Naive B cell (primary cell): ENCODE data around the gene LRRC30. TPM values are rescaled to one million over a fixed set of nuclear protein-coding genes. Genes with fewer than 3 reads are reported as not detected.
A peak's percentile ranks its signal among the peaks of the same experiment; 100 is the strongest.

Experiments
- ATAC-seq, 2 donors: fragments of 150-1000 bp; cut with Tn5 transposase; 2 replicates each; pipeline ENCODE4 v1.10.0; 2021; ENCODE audit warnings: low read depth in 2 of 2, mild to moderate bottlenecking in 2 of 2, moderate library complexity in 2 of 2
- DNase-seq: peaks from one replicate; pipeline ENCODE4 v3.0.0; 2022
- H3K27ac Mint-ChIP-seq, 6 donors: one replicate each; pipeline ENCODE4 v1.8.0; 2020 to 2022; ENCODE audit warnings: mild to moderate bottlenecking in 6 of 6, mixed read lengths in 6 of 6, moderate library complexity in 5 of 6, inconsistent platforms in 2 of 6
- H3K27me3 Mint-ChIP-seq, 3 donors: one replicate each; pipeline ENCODE4 v1.8.0; 2021 to 2022; ENCODE audit warnings: mixed read lengths in 3 of 3, mild to moderate bottlenecking in 1 of 3
- H3K36me3 Mint-ChIP-seq, 2 donors: one replicate each; pipeline ENCODE4 v1.8.0; 2020 to 2022; ENCODE audit warnings: mixed read lengths in 2 of 2, inconsistent platforms in 1 of 2, mild to moderate bottlenecking in 1 of 2
- H3K4me1 Mint-ChIP-seq, 3 donors: one replicate each; pipeline ENCODE4 v1.8.0; 2020 to 2022; ENCODE audit warnings: mixed read lengths in 3 of 3, inconsistent platforms in 1 of 3, mild to moderate bottlenecking in 1 of 3, moderate library complexity in 1 of 3
- H3K4me3 Mint-ChIP-seq, 8 donors: one replicate each; pipeline ENCODE4 v1.8.0; 2020 to 2022; ENCODE audit warnings: mild to moderate bottlenecking in 8 of 8, mixed read lengths in 8 of 8, moderate library complexity in 8 of 8, inconsistent platforms in 2 of 8
- H3K9me3 Mint-ChIP-seq, 7 donors: one replicate each; pipeline ENCODE4 v1.8.0; 2020 to 2022; ENCODE audit warnings: mixed read lengths in 7 of 7, mild to moderate bottlenecking in 5 of 7, inconsistent platforms in 2 of 7, moderate library complexity in 1 of 7
- polyA plus RNA-seq, 6 donors: library from polyadenylated mRNA; unstranded; fragments of 300-500 nt; fragmentation: Illumina TruSeq; gene quantifications; one replicate each; pipeline ENCODE4 v1.2.3, GENCODE V29; 2021; ENCODE audit warnings: low read depth in 6 of 6

Gene LRRC30
- polyA plus RNA-seq, 6 donors from 2014 or later: not detected

- H3K9me3 Mint-ChIP-seq: peaks cover 0 to 3% (median 0%) of the 10 kb centered on the region in 7 donors
- ATAC-seq: no peak
- H3K27ac Mint-ChIP-seq: no peak overlapping the region
- no peak for DNase-seq
- no peaks in the 10 kb centered on the region for H3K4me1 Mint-ChIP-seq
- peaks cover 0 to 6% (median 0%) of the 10 kb centered on the region in 3 donors for H3K27me3 Mint-ChIP-seq
- no peak overlapping the region for H3K4me3 Mint-ChIP-seq
- no peaks in the 10 kb centered on the region for H3K36me3 Mint-ChIP-seq
Measured at GRCh38 chr18:7221424-7222155, 9.3 kb upstream of the LRRC30 start.

GRCh38 chr18:7224198-7224597, 6.7 kb upstream of the LRRC30 start:
- H3K9me3 Mint-ChIP-seq: peaks cover 0 to 3% (median 0%) of the 10 kb centered on the region in 7 donors
- peak overlapping the region in 1 of 6 donors; percentile 68 for H3K27ac Mint-ChIP-seq
- H3K27me3 Mint-ChIP-seq: peaks cover 0 to 11% (median 0%) of the 10 kb centered on the region in 3 donors

GRCh38 chr18:7232218-7232617, 1.3 kb downstream of the LRRC30 start:
- Mint-ChIP-seq H3K27ac (no peak overlapping the region), H3K27me3 (peaks cover 0 to 5% (median 0%) of the 10 kb centered on the region in 3 donors), H3K36me3 (no peaks in the 10 kb centered on the region), H3K4me1 (no peaks in the 10 kb centered on the region), H3K4me3 (no peak overlapping the region), H3K9me3 (no peaks in the 10 kb centered on the region)
- ATAC-seq (no peak), DNase-seq (no peak)

More at GRCh38 chr18:7224198-7224597, 6.7 kb upstream of the LRRC30 start:
- Mint-ChIP-seq H3K4me3 (no peak overlapping the region), H3K4me1 (no peaks in the 10 kb centered on the region), H3K36me3 (no peaks in the 10 kb centered on the region)
- DNase-seq (no peak), ATAC-seq (no peak)

GRCh38 chr18:7233134-7233810, 2.4 kb downstream of the LRRC30 start:
- Mint-ChIP-seq H3K9me3 (no peaks in the 10 kb centered on the region), H3K27ac (no peak overlapping the region), H3K27me3 (peaks cover 0 to under 1% (median 0%) of the 10 kb centered on the region in 3 donors), H3K4me1 (no peaks in the 10 kb centered on the region), H3K36me3 (no peaks in the 10 kb centered on the region), H3K4me3 (no peak overlapping the region)
- no peak for ATAC-seq
- no peak for DNase-seq

GRCh38 chr18:7234091-7234490, 3.2 kb downstream of the LRRC30 start:
- no peak for ATAC-seq
- H3K36me3 Mint-ChIP-seq: no peaks in the 10 kb centered on the region
- H3K4me3 Mint-ChIP-seq: no peak overlapping the region
- no peak for DNase-seq
- no peaks in the 10 kb centered on the region for H3K27me3 Mint-ChIP-seq
- no peaks in the 10 kb centered on the region for H3K9me3 Mint-ChIP-seq
- H3K27ac Mint-ChIP-seq: peak overlapping the region in 1 of 6 donors; percentile 38
- no peaks in the 10 kb centered on the region for H3K4me1 Mint-ChIP-seq

DNA sequence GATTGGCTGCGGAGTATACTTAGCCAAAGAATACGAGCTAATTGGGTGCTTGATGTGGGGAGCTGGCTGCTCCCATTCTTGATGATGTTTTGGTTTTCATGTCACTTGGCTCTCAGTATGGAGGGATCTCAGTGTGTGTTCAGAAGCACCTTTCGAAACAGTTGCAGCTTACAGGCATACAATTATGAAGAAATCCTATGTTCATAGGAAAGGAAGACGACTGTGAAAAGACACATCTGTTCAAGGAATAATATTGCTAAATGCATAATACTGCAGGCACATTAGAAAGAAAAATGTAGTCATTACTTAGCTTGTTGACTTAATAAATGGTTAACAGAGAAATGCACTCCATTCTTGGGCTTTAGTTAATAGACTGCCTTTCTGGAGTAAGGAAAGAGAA, 4.1 kb downstream of the LRRC30 start:
- no peak overlapping the region for H3K27ac Mint-ChIP-seq
- H3K4me1 Mint-ChIP-seq: no peaks in the 10 kb centered on the region
- no peaks in the 10 kb centered on the region for H3K27me3 Mint-ChIP-seq
- no peak overlapping the region for H3K4me3 Mint-ChIP-seq
- ATAC-seq (no peak), DNase-seq (no peak)
- no peaks in the 10 kb centered on the region for H3K36me3 Mint-ChIP-seq
- no peaks in the 10 kb centered on the region for H3K9me3 Mint-ChIP-seq

DNA sequence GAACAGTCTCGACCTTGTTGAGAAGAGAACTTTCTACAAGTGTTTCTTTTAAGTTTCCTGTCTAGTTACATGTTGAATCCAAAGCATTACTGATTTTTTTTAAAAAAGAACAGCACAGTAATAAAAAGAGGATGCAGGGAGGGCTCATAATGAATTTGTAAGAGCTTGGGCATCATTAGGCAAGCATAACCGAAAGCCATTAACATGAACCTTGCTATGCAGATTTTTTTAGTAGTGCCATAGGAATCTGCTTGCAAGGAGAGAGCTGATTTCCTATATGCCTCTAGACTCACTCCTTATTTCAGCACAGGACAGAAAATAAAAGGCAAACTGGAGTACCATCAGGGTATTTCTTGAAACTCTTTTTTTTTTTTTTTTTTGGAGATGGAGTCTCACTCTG, 5.2 kb downstream of the LRRC30 start:
- H3K27ac Mint-ChIP-seq: no peak overlapping the region
- no peaks in the 10 kb centered on the region for H3K27me3 Mint-ChIP-seq
- ATAC-seq (no peak), DNase-seq (no peak)
- no peaks in the 10 kb centered on the region for H3K4me1 Mint-ChIP-seq
- H3K4me3 Mint-ChIP-seq: no peak overlapping the region
- no peaks in the 10 kb centered on the region for H3K36me3 Mint-ChIP-seq
- H3K9me3 Mint-ChIP-seq: peaks cover 0 to 9% (median 3%) of the 10 kb centered on the region in 7 donors

DNA sequence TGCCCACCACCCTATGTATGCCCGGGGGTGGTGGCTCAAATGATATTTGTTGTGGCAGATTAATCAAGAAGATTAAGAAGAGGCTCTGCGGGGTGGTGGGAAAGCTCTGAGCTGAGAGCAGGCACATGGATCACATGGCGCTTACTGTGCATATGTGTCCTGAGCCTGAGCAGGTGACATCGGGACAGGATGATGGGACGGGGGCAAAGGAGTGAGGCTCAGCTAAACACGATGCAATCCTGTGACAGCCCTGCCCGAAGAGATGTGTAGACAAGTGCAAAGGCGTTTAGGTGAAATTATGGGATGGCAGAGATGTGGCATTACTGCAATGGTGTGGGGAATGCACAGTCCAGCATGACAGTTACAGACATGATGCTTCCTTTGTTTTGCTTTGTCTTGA, 6.0 kb downstream of the LRRC30 start:
- Mint-ChIP-seq H3K27ac (peak overlapping the region in 1 of 6 donors; percentile 71), H3K4me3 (no peak overlapping the region), H3K4me1 (no peaks in the 10 kb centered on the region), H3K9me3 (peaks cover 0 to 14% (median 5%) of the 10 kb centered on the region in 7 donors), H3K27me3 (no peaks in the 10 kb centered on the region), H3K36me3 (no peaks in the 10 kb centered on the region)
- ATAC-seq (no peak), DNase-seq (no peak)

DNA sequence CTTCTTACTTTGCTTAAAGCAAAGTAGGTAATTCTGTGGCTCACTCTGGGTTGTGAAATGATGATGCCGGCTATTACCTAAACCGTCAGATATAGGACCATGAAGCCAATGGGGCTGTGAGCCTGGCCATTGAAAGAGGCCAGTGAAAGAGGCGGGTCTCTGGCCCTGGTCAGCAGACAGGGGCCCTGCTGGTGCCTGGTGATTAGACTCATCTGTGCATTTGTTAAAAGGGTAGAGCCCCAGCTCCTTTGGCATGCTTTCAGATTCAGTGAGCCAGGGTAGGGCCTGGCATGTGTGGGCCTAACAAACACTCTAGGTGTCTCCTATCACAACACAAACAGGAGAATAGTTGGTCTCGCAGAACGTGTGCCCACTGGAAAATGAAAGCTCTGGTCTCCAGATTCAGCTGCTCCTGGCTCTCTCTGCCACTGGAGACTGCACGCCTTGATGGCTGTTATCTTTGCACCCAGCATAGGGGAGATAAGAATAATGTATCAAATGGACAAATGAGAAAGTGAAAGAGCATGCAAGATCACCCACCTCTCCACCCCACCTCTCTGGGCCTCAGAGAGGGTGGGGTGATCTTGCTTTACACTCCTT, 6.9 kb downstream of the LRRC30 start:
- Mint-ChIP-seq H3K4me3 (no peak overlapping the region), H3K4me1 (no peaks in the 10 kb centered on the region), H3K36me3 (no peaks in the 10 kb centered on the region), H3K27me3 (no peaks in the 10 kb centered on the region), H3K27ac (no peak overlapping the region), H3K9me3 (peaks cover 0 to 16% (median 5%) of the 10 kb centered on the region in 7 donors)
- no peak for ATAC-seq
- no peak for DNase-seq

- H3K4me3 Mint-ChIP-seq: no peak overlapping the region
- peaks cover 0 to 18% (median 6%) of the 10 kb centered on the region in 7 donors for H3K9me3 Mint-ChIP-seq
- H3K27me3 Mint-ChIP-seq: peaks cover 0 to 7% (median 0%) of the 10 kb centered on the region in 3 donors
- H3K36me3 Mint-ChIP-seq: no peaks in the 10 kb centered on the region
- no peaks in the 10 kb centered on the region for H3K4me1 Mint-ChIP-seq
- ATAC-seq (no peak), DNase-seq (no peak)
- no peak overlapping the region for H3K27ac Mint-ChIP-seq
Measured at GRCh38 chr18:7242926-7243325, 12.0 kb downstream of the LRRC30 start.

DNA sequence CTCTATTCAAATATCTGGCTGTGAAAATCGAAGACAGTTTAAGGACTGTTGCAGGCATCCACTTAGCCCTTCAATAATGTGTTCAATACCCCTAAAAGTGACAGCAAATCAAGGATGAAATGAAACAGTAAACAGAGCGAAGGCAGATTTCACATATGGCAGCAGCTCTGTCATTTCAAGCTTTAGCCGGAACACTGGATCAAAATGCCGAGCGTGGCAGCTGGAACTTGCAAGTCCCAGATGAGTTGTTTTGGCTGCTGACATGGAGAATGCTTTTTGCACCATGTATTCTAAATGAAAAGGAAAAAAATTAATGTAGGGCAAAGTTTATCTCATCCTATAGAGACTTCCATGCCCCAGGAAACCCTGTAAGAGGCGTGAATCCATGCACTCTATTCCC, 18.0 kb downstream of the LRRC30 start:
- H3K4me1 Mint-ChIP-seq: no peaks in the 10 kb centered on the region
- H3K4me3 Mint-ChIP-seq: no peak overlapping the region
- H3K9me3 Mint-ChIP-seq: peaks cover 0 to 8% (median 3%) of the 10 kb centered on the region in 7 donors

DNA sequence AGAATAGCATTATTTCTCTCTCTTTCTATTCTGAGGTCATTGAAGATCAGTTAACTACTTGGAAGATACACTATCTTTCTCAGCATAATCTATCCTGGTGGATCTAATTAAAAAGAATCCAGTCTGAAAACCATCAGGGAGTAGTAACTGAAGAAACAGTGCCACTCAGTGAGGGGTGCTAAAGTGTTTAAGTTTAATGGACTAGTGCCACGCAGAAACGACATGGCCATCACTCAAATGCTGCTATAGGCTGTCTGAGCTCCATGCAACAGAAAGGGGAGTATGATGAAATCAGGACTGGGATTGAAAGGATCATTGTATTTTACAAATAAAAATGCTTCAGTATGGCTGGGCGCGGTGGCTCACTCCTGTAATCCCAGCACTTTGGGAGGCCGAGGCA, 23.3 kb downstream of the LRRC30 start:
- Mint-ChIP-seq H3K9me3 (peaks cover 0 to 6% (median 0%) of the 10 kb centered on the region in 7 donors), H3K4me3 (no peak overlapping the region), H3K27me3 (no peaks in the 10 kb centered on the region), H3K4me1 (no peaks in the 10 kb centered on the region), H3K36me3 (no peaks in the 10 kb centered on the region), H3K27ac (no peak overlapping the region)
- DNase-seq (no peak), ATAC-seq (no peak)

More for the DNA sequence above, 18.0 kb downstream of the LRRC30 start:
- no peak for ATAC-seq
- DNase-seq: no peak
- H3K27me3 Mint-ChIP-seq: peaks cover 0 to 7% (median 0%) of the 10 kb centered on the region in 3 donors
- no peak overlapping the region for H3K27ac Mint-ChIP-seq
- no peaks in the 10 kb centered on the region for H3K36me3 Mint-ChIP-seq

DNA sequence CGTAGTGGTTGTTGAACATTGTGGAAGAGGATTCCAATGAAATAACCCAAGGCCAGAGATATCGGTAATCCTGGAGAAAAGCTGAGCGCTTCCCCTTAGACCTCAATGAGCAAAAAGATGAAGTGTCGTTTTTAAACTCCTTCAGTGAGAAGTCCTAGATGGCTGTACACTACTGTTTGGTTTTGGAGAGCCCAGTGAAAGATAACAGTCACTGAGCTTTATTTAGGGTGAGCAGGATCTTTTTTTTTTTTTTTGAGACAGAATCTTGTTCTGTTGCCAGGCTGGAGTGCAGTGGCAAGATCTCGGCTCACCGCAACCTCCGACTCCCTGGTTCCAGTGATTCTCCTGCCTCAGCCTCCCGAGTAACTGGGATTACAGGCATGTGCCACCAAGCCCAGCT, 24.2 kb downstream of the LRRC30 start:
- Mint-ChIP-seq H3K27me3 (no peaks in the 10 kb centered on the region), H3K27ac (no peak overlapping the region), H3K4me3 (no peak overlapping the region), H3K9me3 (peaks cover 0 to 6% (median 0%) of the 10 kb centered on the region in 7 donors), H3K4me1 (no peaks in the 10 kb centered on the region), H3K36me3 (no peaks in the 10 kb centered on the region)
- ATAC-seq (no peak), DNase-seq (no peak)

- ATAC-seq (no peak), DNase-seq (no peak)
- Mint-ChIP-seq H3K4me1 (no peaks in the 10 kb centered on the region), H3K9me3 (peaks cover 0 to 5% (median 3%) of the 10 kb centered on the region in 7 donors), H3K4me3 (no peak overlapping the region), H3K36me3 (no peaks in the 10 kb centered on the region), H3K27ac (no peak overlapping the region), H3K27me3 (no peaks in the 10 kb centered on the region)
Measured at GRCh38 chr18:7255643-7256042, 24.8 kb downstream of the LRRC30 start.
